ENCODE data around the gene CXorf38.
"Not testable (repeated sequence)": the region's sequence is repeated elsewhere in the genome, so short reads cannot be mapped to it uniquely, and the experiment has no call there.

The CXorf38 gene

DNA sequence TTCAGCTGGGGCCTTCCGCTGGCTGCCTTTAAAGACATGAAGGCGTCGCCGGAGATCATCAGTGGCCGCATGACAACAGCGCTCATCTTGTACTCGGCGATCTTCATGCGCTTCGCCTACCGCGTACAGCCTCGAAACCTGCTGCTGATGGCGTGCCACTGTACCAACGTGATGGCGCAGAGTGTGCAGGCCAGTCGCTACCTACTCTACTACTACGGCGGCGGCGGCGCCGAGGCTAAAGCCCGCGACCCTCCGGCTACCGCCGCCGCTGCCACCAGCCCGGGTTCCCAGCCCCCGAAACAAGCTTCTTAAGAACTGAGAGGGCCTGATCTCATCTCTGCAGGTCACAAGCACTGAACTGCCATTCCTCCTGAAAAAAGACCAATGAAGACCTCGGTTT, 23.7 kb downstream of the CXorf38 start:
- DNase-seq, result no peak

- DNase-seq, result no peak
Measured at GRCh38 chrX:40623139-40623536, 24.2 kb downstream of the CXorf38 start, which contains the start of gene MPC1L. Gene MPC1L, plus strand, starts transcription at chrX:40623428. Its CDS starts 138 bp downstream, at chrX:40623566.

DNA sequence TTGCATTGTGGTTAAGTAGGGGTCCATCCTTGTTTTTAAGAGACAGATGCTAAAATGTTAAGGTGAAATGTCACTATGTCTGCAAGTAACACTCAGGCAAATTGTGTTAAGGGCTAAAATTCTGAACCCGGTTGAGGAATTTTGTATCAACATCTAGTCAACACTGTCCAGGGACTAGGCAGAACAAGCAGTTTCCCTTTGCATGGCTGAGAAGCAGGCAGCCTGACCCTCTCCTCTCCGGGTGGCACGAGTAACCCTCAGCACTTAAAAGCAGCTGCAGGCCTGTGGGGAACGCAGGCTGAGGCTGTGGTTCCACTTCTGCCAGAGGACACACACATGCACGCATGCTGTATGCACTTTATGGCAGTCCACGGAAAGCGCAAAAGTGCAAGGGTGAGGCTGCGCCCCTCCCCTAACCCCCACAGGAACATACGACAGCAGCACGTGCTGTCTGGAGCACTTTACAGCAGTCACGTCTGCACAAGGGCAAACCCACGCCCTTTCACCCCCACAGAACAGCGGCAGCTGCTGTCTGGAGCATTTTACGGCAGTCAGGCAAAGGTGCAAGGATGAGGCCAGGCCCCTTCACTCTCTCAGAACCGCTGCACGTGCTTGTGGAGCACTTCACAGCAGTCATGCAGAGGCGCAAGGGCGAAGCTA, 24.8 kb downstream of the CXorf38 start:
- DNase-seq, result no peak

DNA sequence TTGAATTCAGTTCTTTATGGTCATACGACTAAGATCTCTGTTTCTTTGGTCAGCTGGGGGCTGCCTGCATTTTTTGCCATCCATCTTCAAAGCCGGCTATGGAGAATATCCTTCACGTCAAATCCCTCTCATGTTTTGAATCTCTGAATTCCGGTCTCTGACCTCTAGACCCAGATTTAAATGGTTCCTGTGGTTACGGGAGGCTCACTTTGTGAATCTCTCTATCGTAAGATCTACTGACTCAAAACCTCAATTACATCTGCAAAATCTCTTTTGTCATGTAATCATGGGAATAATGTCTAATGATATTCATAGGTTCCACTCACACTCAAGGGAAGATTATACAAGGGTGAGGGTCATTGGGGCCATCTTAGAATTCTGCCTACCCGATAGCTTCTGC, 29.8 kb downstream of the CXorf38 start:
- no peak for DNase-seq

GRCh38 chrX:40615976-40616375, 31.4 kb downstream of the CXorf38 start:
- DNase-seq, result no peak

GRCh38 chrX:40612511-40612910, 34.9 kb downstream of the CXorf38 start:
- DNase-seq, result no peak

DNA sequence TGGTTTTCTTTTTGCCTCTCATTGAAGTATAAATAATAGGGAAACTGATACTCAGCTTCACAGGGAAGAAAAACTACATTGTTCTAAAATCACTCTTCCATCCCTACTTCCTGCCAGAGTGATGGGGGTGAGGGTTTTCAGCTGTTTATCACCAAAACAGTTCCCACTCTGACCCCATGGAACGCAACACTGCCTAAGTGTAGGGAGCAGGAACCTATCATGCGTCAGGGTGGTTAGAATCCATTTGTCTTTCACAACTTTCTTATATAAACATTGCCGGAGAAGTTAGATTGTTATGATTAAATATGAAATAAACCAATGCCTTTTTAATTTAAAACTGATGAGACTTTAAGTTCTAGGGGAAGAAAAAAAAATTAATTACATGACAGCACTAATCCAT, 40.0 kb downstream of the CXorf38 start:
- DNase-seq, result no peak

GRCh38 chrX:40603446-40603845, 43.9 kb downstream of the CXorf38 start:
- DNase-seq, result no peak

- not testable (repeated sequence) for DNase-seq
Measured at GRCh38 chrX:40589616-40590321, 57.6 kb downstream of the CXorf38 start.

GRCh38 chrX:40587623-40588022, 59.7 kb downstream of the CXorf38 start:
- not testable (repeated sequence) for DNase-seq

DNA sequence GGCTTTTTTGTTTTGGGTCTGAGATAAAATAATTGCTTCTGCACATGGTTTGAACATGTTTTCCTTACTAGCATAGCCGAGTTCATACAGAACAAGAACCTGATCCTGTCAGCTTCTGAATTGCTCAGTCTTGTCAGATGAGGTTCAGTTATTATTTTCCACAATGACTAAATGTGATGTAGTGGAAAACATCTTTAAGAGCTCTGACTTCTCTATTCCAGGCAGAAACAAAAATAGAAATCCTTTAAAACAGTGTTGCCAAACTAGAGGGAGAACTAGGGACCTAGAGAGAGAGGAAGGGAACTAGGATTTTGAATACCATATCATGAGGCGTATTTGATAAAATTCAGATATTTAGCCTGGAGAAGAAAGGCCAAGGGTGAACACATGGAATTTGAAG, 64.5 kb downstream of the CXorf38 start:
- DNase-seq, result no peak

DNA sequence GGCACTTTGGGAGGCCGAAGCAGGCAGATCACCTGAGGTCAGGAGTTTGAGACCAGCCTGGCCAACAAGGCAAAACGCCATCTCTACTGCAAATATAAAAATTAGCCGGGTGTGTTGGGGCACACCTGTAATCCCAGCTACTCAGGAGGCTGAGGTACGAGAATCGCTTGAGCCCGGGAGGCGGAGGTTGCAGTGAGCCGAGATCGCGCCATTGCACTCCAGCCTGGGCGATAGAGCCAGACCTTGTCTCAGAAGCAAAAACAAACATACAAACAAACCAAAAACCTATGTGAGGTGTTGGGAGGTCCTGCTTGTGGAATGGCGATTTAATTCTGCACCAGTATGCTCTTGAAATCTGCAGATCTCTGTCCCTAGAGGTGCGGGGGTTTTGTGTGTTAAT, 65.2 kb downstream of the CXorf38 start:
- not testable (repeated sequence) for DNase-seq

GRCh38 chrX:40581336-40581920, 65.9 kb downstream of the CXorf38 start:
- no peak for DNase-seq

GRCh38 chrX:40580537-40581335, 66.6 kb downstream of the CXorf38 start, which contains the start of gene ATP6AP2:
Gene ATP6AP2, plus strand, starts transcription at chrX:40580970. Its CDS starts 96 bp downstream, at chrX:40581066.
- DNase-seq, result peak; percentile 85

DNA sequence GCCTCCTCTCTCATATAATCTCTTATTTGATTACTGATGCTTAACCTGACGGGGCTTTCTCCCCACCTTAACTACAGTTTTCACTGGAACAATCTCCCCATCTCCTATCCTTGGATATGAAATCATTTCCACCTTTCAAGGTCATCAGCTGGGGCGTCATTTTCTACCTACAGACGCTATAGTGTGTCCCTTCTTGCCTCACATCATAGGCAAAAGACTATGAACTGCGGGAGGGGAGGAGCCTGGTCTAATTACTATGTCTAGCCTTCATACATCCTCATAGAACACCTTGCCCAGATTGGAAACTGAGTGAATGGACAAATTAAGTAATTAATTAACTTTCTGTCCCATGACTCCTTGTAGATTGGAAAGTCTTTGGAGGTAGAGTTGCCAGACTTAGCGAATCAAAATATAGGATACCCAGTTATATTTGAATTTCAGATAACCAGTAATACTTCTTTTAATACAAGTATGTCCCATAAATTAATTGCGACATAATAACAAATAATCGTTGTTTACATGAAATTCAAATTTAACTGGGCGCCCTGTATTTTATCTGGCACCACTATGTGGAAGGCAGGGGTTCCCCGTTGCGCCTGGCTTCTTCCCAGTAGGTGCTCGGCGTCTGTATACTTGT, 67.3 kb downstream of the CXorf38 start:
- no peak for DNase-seq

DNA sequence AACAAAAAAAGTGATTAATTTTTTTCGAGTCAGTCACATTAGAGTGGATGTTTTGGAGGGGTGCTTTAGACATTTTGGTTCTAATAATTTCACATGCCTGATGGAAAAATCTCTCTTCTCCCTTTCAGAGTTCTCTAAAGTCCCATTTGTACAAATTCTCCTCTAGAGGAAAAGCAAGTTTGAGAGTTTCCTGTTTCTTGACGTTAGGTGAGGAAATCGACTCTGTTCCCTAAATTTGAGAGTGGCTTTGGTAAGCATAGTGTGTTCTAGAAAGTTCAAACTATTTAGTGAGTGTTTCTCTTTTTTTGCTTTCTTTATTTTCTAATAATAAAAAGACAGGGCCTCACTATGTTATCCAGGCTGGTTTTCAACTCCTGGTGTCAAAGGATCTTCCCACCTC, 68.2 kb downstream of the CXorf38 start:
- DNase-seq, result no peak

- DNase-seq, result no peak
Measured at GRCh38 chrX:40578039-40578695, 69.2 kb downstream of the CXorf38 start.
